Pancreas (tissue), 10 donors: ENCODE measurements around the gene SPO11. TPM values are rescaled to one million over a fixed set of nuclear protein-coding genes. Genes with fewer than 3 reads are reported as not detected.

ENCODE experiments used
- ATAC-seq, 4 donors: fragments of 200-7000 bp; cut with Tn5 transposase; one replicate each; pipeline versions ENCODE4 v1.8.0 to v1.9.1; 2020; ENCODE audit warnings: mild to moderate bottlenecking in 4 of 4, moderate library complexity in 4 of 4
- DNase-seq, 6 donors: peaks; one replicate each; pipeline ENCODE4 v3.0.0-alpha.2; 2020
- FAIRE-seq: peaks from 2 replicates; lab custom pipeline; 2012; peaks lifted over from hg19 to GRCh38; lab: Jason Lieb, UNC
- H3K27ac ChIP-seq, 4 donors: fragments of 200-600 bp; sonication (generic); 1 replicate in 3 of 4; 2 replicates in 1 of 4; pipeline versions ENCODE4 v1.5.0 to v1.8.0; 2020
- H3K27me3 ChIP-seq, 4 donors: fragments of 200-600 bp; one replicate each; pipeline ENCODE4 v1.8.0; 2021
- H3K36me3 ChIP-seq, 3 donors: fragments of 200-600 bp; sonication (generic) in 1 of 3; one replicate each; pipeline versions ENCODE4 v1.5.0 to v1.8.0; 2020 to 2021
- H3K4me1 ChIP-seq, 3 donors: fragments of 200-600 bp; one replicate each; pipeline ENCODE4 v1.8.0; 2021
- H3K4me3 ChIP-seq, 4 donors: fragments of 200-600 bp; sonication (generic) in 2 of 4; one replicate each; pipeline versions ENCODE4 v1.5.0 to v1.8.0; 2020 to 2021
- H3K9me3 ChIP-seq, 4 donors: fragments of 200-600 bp; one replicate each; pipeline ENCODE4 v1.8.0; 2021
- CTCF ChIP-seq, 4 donors: fragments of 200-600 bp; sonication (generic) in 3 of 4; IDR thresholded peaks; one replicate each; pipeline versions ENCODE4 v1.5.0 to v1.8.0; 2021; ENCODE audit warnings: antibody characterized with exemption in 4 of 4
- WGBS, 2 donors: extraction: QIAGEN DNeasy Blood & Tissue Kit; methylation state at CpG; one replicate each; pipeline ENCODE4 v1.1.7; 2013; 5-methylcytosine and 5-hydroxymethylcytosine counted together
- intact Hi-C, 3 donors: fragments of 100-400 bp; cut with DNase I; formaldehyde crosslinking; loops; one replicate each; pipeline versions ENCODE4 v1.11.1 to v1.14.2; 2022
- polyA plus RNA-seq, 2 donors: library from polyadenylated mRNA; stranded (reverse); fragments of 200-250 nt; gene quantifications; one replicate each; pipeline ENCODE4 v1.2.3, GENCODE V29; 2013
- total RNA-seq, 6 donors: library from RNA; stranded (reverse); fragmentation: NEBNext Ultra II Directional in 4 of 6; extraction: Animal tissue kit (Norgen Biotek cat#: 25700) in 4 of 6; gene quantifications; one replicate each; pipeline versions ENCODE4 v1.2.1 to v1.2.4, GENCODE V29; 2021 to 2023
- donor health status: healthy with polysubstance abuse.
- donor health status: DM: no; HTN: no; CAD: no; lungs with moderate emphysema.
- donor health status: DM: no; HTN: no; CAD: no.
- donor health status: control.
- donor health status: control.
- donor health status: Bipolar disorder and iron deficiency.
- donor health status: DM: yes; HTN: yes; CAD: no.
- donor health status: DM: no; HTN: no; CAD: no.
- donor health status: DM: no; HTN: no; CAD: no.
- donor health status: DM: yes; HTN: yes; CAD: no.

The SPO11 gene
- total and polyA plus RNA-seq, 8 donors, result not detected

DNA sequence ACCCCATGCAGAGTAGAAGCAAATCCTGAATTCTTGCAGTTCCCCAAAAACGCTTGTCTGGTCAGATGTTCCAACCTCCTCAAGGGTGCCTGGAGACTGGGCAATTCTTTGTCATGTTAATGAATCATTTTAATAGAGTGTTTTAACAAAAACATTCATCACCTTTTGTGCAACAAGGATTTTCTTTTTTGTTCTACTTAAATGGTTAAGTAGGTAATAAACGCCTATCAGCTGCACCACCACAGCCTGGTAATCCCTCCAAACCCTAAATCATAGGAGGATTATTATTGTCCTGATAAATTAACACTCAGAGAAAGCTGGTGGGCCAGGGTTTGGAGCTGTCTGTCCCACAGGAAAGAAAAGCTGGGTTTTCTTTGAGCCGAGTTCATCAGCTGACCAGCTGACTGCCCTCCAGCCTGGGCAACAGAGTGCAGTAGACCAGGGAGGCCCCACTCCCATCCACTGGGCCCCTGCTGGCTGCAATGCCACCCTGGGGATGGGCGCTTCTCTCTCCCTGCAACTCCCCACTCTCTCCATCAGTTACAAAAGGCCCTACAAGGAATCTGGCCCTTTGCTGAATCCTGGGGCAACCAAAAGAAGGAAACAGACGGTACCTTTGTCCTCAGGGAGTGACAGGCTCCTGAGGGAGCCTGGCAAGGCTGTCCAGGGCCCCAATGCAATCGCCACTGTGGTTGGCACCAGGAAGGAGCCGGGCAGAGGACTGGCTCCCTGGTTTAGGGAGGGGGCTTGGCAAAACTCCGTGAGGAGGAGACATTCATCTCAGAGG, 40.0 kb upstream of the SPO11 start:
- no peaks in the 10 kb centered on the region for H3K36me3 ChIP-seq
- no peak for TF ChIP-seq CTCF (IDR thresholded peaks at IDR 0.05)
- FAIRE-seq, result no peak
- no peak overlapping the region for H3K4me3 ChIP-seq
- H3K9me3 ChIP-seq, result no peaks in the 10 kb centered on the region
- ATAC-seq, result no peak
- H3K4me1 ChIP-seq, result no peaks in the 10 kb centered on the region
- peaks cover 0 to 30% (median 4%) of the 10 kb centered on the region in 4 donors for H3K27me3 ChIP-seq
- no peak for DNase-seq
- H3K27ac ChIP-seq, result no peak overlapping the region
- intact Hi-C loops, result no loop called here
- 40 to 59% methylated on average over 8 of the region's 8 CpGs for WGBS, 2 donors

GRCh38 chr20:57290178-57290484, 39.5 kb upstream of the SPO11 start:
- FAIRE-seq (no peak), DNase-seq (no peak), ATAC-seq (no peak)
- Histone ChIP-seq H3K27me3 (peaks cover 0 to 29% (median 4%) of the 10 kb centered on the region in 4 donors), H3K36me3 (no peaks in the 10 kb centered on the region), H3K27ac (no peak overlapping the region), H3K4me1 (no peaks in the 10 kb centered on the region), H3K9me3 (no peaks in the 10 kb centered on the region), H3K4me3 (no peak overlapping the region)
- TF ChIP-seq CTCF (IDR thresholded peaks at IDR 0.05), result no peak
- WGBS, 2 donors, result 61 to 71% methylated on average over 5 of the region's 5 CpGs
- intact Hi-C loops, result no loop called here

- WGBS, 2 donors, result 26 to 46% methylated on average over 10 of the region's 10 CpGs
- Histone ChIP-seq H3K36me3 (no peaks in the 10 kb centered on the region), H3K4me1 (no peaks in the 10 kb centered on the region), H3K4me3 (no peak overlapping the region), H3K27me3 (peaks cover 0 to 22% (median 3%) of the 10 kb centered on the region in 4 donors), H3K27ac (no peak overlapping the region), H3K9me3 (no peaks in the 10 kb centered on the region)
- FAIRE-seq (no peak), DNase-seq (no peak), ATAC-seq (no peak)
- intact Hi-C loops, result no loop called here
- TF ChIP-seq CTCF (IDR thresholded peaks at IDR 0.05), result no peak
Observed at GRCh38 chr20:57291003-57291402, 38.6 kb upstream of the SPO11 start.

GRCh38 chr20:57291694-57292093, 37.9 kb upstream of the SPO11 start:
- FAIRE-seq (no peak), DNase-seq (no peak), ATAC-seq (no peak)
- no peak overlapping the region for H3K27ac ChIP-seq
- TF ChIP-seq CTCF (IDR thresholded peaks at IDR 0.05), result no peak
- intact Hi-C loops, result no loop called here
- no peaks in the 10 kb centered on the region for H3K4me1 ChIP-seq
- no peaks in the 10 kb centered on the region for H3K36me3 ChIP-seq
- no peaks in the 10 kb centered on the region for H3K9me3 ChIP-seq
- no peak overlapping the region for H3K4me3 ChIP-seq
- H3K27me3 ChIP-seq, result peaks cover 0 to 16% (median under 1%) of the 10 kb centered on the region in 4 donors
- 59 to 79% methylated on average over 6 of the region's 6 CpGs for WGBS, 2 donors

DNA sequence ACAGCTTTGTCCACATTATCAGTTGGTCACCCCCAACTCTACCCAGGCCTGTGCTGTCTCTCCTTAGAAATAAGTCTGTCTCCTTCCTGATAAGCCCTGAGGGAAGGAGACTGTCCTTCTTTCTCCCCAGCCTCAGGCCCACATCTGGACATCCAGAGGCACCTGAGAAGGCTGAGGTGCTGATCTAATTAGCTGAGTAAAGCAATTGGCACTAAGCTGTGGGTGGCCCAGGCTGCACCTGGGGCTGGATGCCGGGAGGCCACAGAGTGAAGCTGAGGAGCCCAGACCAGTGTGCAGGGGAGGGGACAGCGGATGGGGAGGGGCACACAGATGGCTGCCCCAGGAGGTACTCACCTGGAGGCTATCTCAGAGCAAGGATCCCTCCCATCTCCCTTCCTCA, 37.0 kb upstream of the SPO11 start:
- no peak for ATAC-seq
- WGBS, 2 donors, result 74 to 100% methylated on average over 1 to 2 of the region's 2 CpGs
- Histone ChIP-seq H3K27me3 (peaks cover 0 to 16% (median 0%) of the 10 kb centered on the region in 4 donors), H3K9me3 (no peaks in the 10 kb centered on the region), H3K4me1 (no peaks in the 10 kb centered on the region), H3K36me3 (no peaks in the 10 kb centered on the region), H3K4me3 (no peak overlapping the region), H3K27ac (no peak overlapping the region)
- no peak for FAIRE-seq
- no peak for DNase-seq
- intact Hi-C loops, result no loop called here
- TF ChIP-seq CTCF (IDR thresholded peaks at IDR 0.05), result no peak
